Skeletal muscle satellite cell (primary cell): ENCODE results near the gene USP3.

ENCODE experiments used
- H3K27me3 ChIP-seq: 2 replicates; pipeline ENCODE4 v1.7.0; 2013; ENCODE audit warnings: low read length; ENCODE audit not compliant: control insufficient read depth, insufficient read depth
- H3K36me3 ChIP-seq: 2 replicates; pipeline ENCODE4 v1.7.0; 2013; ENCODE audit warnings: mild to moderate bottlenecking, control low read depth, low read length; ENCODE audit not compliant: insufficient read depth
- H3K4me1 ChIP-seq: 2 replicates; pipeline ENCODE4 v1.7.0; 2013; ENCODE audit warnings: low read length; ENCODE audit not compliant: control insufficient read depth, insufficient read depth
- H3K4me2 ChIP-seq: 2 replicates; pipeline ENCODE4 v1.7.0; 2013; ENCODE audit warnings: mild to moderate bottlenecking, low read length
- H3K4me3 ChIP-seq: 2 replicates; pipeline ENCODE4 v1.7.0; 2013; ENCODE audit warnings: low read length
- H3K9ac ChIP-seq: 2 replicates; pipeline ENCODE4 v1.7.0; 2013; ENCODE audit warnings: mild to moderate bottlenecking, low read depth, low read length, moderate library complexity
- H3K9me3 ChIP-seq: replicated peaks from 2 replicates; pipeline ENCODE4 v1.7.0; 2013; ENCODE audit warnings: mild to moderate bottlenecking, control low read depth, low read length

USP3 gene

DNA sequence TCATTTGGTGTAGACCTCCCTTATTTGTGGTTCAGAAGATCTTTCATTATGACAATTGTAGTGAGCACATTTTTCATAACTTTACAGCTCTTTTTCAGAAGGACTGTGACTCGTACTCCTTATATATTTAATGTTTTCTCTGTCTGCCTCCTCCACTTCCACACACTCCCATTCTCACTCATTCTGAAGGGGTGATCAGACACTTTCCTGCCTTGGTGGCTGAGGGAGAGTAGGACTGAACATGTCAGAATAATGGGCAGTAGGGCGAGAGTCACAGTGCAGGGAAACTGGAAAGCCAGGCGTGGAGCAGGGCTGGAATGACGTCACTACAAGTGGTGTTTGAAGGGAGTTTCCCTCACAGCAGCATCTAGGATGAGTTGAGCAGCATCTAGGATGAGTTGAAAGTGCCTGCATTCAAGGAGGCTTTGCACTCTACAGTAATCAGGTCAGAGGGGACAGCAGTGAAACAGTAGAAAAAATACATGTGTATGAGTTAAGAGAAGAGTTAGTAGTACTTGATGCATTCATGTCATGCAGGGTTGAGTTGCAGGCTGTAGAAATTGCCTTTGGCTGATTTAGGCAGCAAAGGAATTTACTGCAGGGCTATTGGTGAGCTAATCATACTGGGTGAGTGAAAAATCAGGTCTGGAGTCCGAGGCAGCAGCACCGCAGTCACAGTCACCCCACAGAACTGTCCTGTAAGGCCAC, 56.5 kb downstream of the USP3 start:
- Histone ChIP-seq H3K9me3 (no peaks in the 10 kb centered on the region), H3K4me1 (no peaks in the 10 kb centered on the region), H3K36me3 (peaks cover 41% of the 10 kb centered on the region), H3K4me3 (no peak overlapping the region), H3K27me3 (no peaks in the 10 kb centered on the region), H3K9ac (no peak overlapping the region), H3K4me2 (no peak overlapping the region)

DNA sequence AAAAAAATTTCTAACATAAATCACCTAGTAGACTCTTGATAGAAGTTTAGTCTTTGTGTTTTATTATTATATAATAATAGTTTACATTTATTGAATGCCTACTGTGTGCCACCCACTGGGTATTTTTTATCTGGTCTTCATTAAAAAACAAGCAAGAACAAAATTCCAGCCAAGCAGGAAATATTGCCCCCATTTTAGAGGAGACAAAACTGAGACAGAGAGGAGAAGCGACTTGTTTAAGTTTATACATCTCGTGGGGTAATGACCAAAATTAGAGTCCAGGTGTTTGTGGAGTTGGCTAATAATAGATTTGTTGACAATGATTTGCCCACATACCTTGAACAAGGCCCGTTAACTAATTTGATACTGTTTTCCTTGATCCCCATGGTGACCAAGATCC, 59.7 kb downstream of the USP3 start:
- no peak overlapping the region for H3K4me3 ChIP-seq
- peaks cover 34% of the 10 kb centered on the region for H3K36me3 ChIP-seq
- no peak overlapping the region for H3K9ac ChIP-seq
- H3K4me1 ChIP-seq: no peaks in the 10 kb centered on the region
- H3K9me3 ChIP-seq: no peaks in the 10 kb centered on the region
- H3K27me3 ChIP-seq: no peaks in the 10 kb centered on the region
- H3K4me2 ChIP-seq: no peak overlapping the region

DNA sequence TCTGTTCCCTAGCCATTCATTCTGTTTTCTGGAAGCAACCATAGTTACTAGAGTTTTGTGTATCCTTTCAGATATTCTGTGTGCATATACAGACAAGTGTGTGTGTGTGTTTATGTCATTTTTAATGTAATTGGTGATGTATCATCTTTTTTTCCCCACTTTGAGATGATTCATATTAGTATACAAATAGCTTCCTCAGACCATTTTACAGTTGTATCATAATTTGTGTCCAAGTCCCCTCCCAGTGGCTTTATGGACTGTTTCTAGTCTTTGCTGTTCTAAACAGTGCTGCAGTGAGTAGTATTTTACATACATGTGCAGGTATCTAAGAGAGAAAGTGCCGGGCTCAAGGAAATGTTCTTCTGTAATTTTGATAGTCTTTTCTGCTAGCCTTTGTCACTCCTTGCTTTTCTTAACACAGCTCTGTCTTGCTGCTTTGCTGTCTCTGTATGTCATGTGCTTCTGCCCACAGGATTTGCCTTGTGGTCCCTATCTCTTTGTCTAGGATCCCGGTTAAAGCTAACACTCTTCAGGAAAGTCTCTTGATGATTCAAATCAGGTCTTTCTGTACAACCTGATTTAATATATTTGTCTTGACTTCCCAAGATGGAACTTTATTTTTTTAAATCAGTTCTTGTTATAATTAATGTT, 61.3 kb downstream of the USP3 start:
- no peak overlapping the region for H3K4me2 ChIP-seq
- H3K4me3 ChIP-seq: no peak overlapping the region
- H3K36me3 ChIP-seq: peaks cover 43% of the 10 kb centered on the region
- H3K4me1 ChIP-seq: no peaks in the 10 kb centered on the region
- no peaks in the 10 kb centered on the region for H3K9me3 ChIP-seq
- no peak overlapping the region for H3K9ac ChIP-seq
- no peaks in the 10 kb centered on the region for H3K27me3 ChIP-seq

DNA sequence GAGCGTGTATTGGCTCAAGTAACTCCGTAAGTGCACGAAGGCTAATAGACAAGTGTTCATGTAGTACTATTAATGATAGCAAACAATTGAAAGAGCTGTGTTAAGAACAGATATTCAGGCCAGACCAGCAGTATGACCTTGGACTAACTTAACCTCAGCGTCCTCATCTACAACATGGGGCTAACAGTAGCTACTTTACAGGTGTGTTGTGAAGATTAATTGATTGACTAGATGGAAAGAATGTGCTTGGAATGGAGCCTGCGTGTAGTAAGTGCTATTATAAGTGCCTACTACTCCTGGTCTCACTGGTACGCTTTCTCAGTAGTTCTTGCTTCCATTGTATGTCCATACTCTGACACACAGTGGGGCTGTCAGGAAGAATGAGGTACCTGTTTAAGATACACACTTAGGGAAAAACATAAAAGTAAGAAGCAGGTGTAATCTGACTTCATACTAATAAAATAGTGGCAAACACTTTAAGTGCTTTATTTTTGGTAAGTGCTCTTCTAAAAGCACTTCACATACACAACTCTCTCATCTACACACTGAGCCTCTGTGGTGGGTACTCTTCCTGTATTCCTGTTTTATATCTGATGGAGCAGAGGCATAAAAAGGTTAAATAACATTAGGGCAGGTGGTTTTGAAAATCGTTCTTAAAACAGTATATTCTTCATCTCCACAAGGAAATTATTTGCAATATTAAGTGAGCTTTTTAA, 68.5 kb downstream of the USP3 start:
- Histone ChIP-seq H3K27me3 (no peaks in the 10 kb centered on the region), H3K4me2 (no peak overlapping the region), H3K9ac (no peak overlapping the region), H3K36me3 (peaks cover 31% of the 10 kb centered on the region), H3K4me1 (peaks cover 3% of the 10 kb centered on the region), H3K4me3 (no peak overlapping the region), H3K9me3 (no peaks in the 10 kb centered on the region)

GRCh38 chr15:63573533-63573932, 69.1 kb downstream of the USP3 start:
- Histone ChIP-seq H3K36me3 (peaks cover 31% of the 10 kb centered on the region), H3K9me3 (no peaks in the 10 kb centered on the region), H3K27me3 (no peaks in the 10 kb centered on the region), H3K4me3 (no peak overlapping the region), H3K4me1 (peaks cover 3% of the 10 kb centered on the region), H3K4me2 (no peak overlapping the region), H3K9ac (no peak overlapping the region)

- H3K9me3 ChIP-seq: no peaks in the 10 kb centered on the region
- no peak overlapping the region for H3K4me2 ChIP-seq
- no peaks in the 10 kb centered on the region for H3K27me3 ChIP-seq
- H3K9ac ChIP-seq: no peak overlapping the region
- peaks cover 3% of the 10 kb centered on the region for H3K4me1 ChIP-seq
- H3K4me3 ChIP-seq: no peak overlapping the region
- H3K36me3 ChIP-seq: peaks cover 26% of the 10 kb centered on the region
Measured at GRCh38 chr15:63575312-63575711, 70.9 kb downstream of the USP3 start.

DNA sequence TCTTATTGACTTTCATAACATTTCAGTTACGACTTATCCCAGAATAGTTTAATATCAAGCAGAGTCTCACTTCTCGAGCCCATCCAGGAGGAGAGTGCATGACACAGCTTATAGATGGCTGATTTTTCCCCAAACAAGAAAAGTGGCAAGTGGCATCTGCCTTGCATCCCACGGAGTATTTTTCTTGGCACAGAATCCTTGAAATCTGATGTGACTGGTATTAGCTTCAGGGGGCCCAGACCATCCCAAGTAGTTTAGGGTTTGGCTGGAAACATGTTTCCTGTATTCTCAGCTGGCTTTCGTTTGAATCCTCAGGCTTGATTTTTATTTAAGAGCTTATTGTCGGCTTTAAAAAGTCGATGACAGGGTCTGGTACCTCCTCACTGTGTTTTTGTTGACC, 72.0 kb downstream of the USP3 start:
- no peaks in the 10 kb centered on the region for H3K27me3 ChIP-seq
- no peak overlapping the region for H3K4me2 ChIP-seq
- H3K36me3 ChIP-seq: peaks cover 19% of the 10 kb centered on the region
- H3K9me3 ChIP-seq: no peaks in the 10 kb centered on the region
- H3K4me3 ChIP-seq: no peak overlapping the region
- H3K9ac ChIP-seq: no peak overlapping the region
- peaks cover 3% of the 10 kb centered on the region for H3K4me1 ChIP-seq

GRCh38 chr15:63582179-63582578, 77.8 kb downstream of the USP3 start:
- no peak overlapping the region for H3K4me2 ChIP-seq
- peaks cover 16% of the 10 kb centered on the region for H3K36me3 ChIP-seq
- peaks cover 4% of the 10 kb centered on the region for H3K4me1 ChIP-seq
- no peaks in the 10 kb centered on the region for H3K9me3 ChIP-seq
- H3K4me3 ChIP-seq: no peak overlapping the region
- no peaks in the 10 kb centered on the region for H3K27me3 ChIP-seq
- no peak overlapping the region for H3K9ac ChIP-seq

DNA sequence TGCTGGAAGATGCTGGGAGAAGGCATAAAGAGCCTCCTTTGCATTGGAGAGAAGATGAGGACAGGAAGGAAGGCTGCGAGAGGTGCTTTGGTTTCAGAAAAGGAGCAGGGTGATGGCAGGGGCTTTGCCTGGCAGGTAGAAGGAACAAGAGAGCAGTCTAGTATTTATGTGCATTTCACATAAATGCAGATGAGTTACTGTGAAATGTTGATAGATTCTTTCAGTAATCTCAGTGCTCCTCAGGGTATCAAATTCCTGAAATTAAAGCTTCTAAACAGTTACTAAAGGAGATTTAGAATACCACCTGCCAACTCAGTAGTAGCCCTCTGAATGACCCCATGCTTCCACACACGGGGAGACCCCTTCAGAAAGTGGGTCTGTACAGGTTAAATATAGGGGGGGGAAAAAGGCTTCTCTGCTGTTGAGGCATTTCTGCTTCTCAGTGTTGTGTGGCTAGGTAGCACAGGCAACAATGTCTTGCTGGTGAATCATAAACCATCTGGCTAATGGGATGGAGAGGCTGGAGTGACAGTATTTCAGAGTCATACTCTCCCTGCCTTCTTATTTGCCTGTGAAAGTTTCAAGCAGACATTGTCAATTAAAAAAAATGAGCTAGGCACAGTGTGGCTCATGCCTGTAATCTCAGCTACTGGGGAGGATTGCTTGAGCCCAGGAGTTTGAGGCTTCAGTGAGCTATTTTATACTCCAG, 78.5 kb downstream of the USP3 start:
- Histone ChIP-seq H3K4me1 (peaks cover 4% of the 10 kb centered on the region), H3K4me2 (no peak overlapping the region), H3K36me3 (peaks cover 17% of the 10 kb centered on the region), H3K9me3 (no peaks in the 10 kb centered on the region), H3K4me3 (no peak overlapping the region), H3K27me3 (no peaks in the 10 kb centered on the region), H3K9ac (no peak overlapping the region)

DNA sequence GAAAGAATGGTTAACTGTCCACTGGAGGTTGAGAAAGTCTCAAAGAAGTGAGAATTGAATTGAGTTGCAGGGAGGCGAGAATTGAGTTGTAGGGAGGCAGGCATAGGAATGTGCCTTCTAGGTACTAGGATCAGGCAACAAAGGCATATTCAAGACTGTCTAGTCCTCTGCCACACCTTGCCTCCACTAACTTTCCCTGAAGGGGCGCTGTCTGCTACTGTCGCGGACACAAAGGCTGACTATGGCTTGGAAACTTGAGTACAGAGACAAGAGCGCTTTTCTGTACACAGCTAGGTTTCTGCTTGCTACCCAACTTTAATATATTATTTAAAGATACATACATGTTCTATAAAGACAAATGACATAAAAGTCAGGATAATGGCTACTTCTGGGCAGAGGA, 82.4 kb downstream of the USP3 start:
- Histone ChIP-seq H3K27me3 (no peaks in the 10 kb centered on the region), H3K4me2 (no peak overlapping the region), H3K9me3 (no peaks in the 10 kb centered on the region), H3K4me3 (no peak overlapping the region), H3K4me1 (peaks cover 4% of the 10 kb centered on the region), H3K36me3 (peaks cover 44% of the 10 kb centered on the region), H3K9ac (no peak overlapping the region)

DNA sequence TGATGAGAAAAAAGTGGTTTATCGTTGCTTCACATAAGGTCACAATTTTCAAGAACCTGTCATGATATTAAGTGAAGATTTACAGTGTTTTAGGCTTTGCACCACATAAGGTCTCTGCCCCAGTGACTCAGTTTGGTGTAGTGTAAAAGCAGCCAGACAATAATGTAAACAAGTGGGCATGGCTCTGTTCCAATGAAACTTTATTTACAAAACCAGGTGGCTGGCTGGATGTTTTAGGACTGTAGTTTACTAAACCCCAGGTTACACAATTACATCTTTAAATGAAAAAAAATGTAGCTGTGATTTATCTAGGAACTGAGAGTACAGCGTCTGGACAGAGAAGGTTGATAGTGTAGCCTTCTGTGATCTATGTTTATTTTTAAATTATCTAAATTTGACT, 83.1 kb downstream of the USP3 start:
- no peaks in the 10 kb centered on the region for H3K9me3 ChIP-seq
- peaks cover 4% of the 10 kb centered on the region for H3K4me1 ChIP-seq
- H3K36me3 ChIP-seq: peaks cover 37% of the 10 kb centered on the region
- H3K4me3 ChIP-seq: no peak overlapping the region
- H3K4me2 ChIP-seq: no peak overlapping the region
- no peaks in the 10 kb centered on the region for H3K27me3 ChIP-seq
- no peak overlapping the region for H3K9ac ChIP-seq
